ENCODE measurements around the gene HOXA4. TPM values are rescaled to one million over a fixed set of nuclear protein-coding genes. Genes with fewer than 3 reads are reported as not detected.

HOXA4 gene
- total and polyA plus RNA-seq, 2 experiments from 2014 or later, result 0.69 to 1.3 TPM

DNA sequence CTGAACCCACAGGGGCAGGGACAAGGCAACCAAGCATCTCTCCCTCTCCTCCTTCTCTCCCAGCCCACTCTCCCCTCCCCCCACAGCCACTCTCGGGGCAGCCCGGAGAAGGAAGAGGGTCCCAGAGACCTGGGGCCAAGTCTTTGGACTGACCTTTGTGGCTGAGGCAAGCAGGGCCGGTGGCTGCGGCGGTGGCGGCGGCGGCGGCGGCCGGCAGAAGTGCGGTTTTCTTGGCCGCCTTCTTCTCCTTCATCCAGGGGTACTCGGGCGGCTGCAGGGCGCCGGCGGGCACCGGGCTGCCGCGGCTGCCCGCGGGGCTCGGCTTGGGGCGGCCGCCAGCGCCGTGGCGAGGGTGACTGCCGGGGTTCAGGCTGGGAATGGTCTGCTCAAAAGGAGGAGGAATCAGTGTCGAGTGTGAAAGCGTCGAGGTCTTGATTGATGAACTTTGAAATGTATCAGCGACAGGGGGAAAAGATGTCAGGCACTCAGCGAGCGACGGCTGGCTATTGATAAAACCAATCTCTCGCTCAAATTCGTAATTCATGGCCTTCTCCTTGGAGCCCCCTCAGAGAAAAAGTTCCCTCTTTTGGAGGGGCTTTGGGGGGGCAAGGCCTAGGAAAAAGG, 28.5 kb downstream of the HOXA4 start:
- Histone ChIP-seq H3K4me2 (peak overlapping the region; percentile 60), H3K4me1 (ENCODE audit: insufficient read depth) (peaks cover 20% of the 10 kb centered on the region), H3K9me2 (replicated peaks; ENCODE audit: insufficient read depth) (no peaks in the 10 kb centered on the region), H3K27ac (no peak overlapping the region), H3K9me3 (ENCODE audit: low read depth) (no peaks in the 10 kb centered on the region), H4K20me1 (ENCODE audit: insufficient read depth, poor library complexity, severe bottlenecking) (peaks cover 4% of the 10 kb centered on the region), H3K27me3 (peaks cover 100% of the 10 kb centered on the region), H3K36me3 (replicated peaks; ENCODE audit: insufficient read depth, low read depth) (no peaks in the 10 kb centered on the region), H3K4me3 (no peak overlapping the region), H3K79me2 (peaks cover 16% of the 10 kb centered on the region), H2AFZ (no peak overlapping the region)
- no peak for DNase-seq (ENCODE audit: low spot score)
- TF ChIP-seq EZH2phosphoT487 (IDR thresholded peaks at IDR 0.05; ENCODE audit: low read depth, severe bottlenecking, unreplicated experiment) (peak; percentile 71), EZH2 (IDR thresholded peaks at IDR 0.05; ENCODE audit: borderline replicate concordance) (peak; percentile 76)
- TF ChIP-seq, protein P1, sequence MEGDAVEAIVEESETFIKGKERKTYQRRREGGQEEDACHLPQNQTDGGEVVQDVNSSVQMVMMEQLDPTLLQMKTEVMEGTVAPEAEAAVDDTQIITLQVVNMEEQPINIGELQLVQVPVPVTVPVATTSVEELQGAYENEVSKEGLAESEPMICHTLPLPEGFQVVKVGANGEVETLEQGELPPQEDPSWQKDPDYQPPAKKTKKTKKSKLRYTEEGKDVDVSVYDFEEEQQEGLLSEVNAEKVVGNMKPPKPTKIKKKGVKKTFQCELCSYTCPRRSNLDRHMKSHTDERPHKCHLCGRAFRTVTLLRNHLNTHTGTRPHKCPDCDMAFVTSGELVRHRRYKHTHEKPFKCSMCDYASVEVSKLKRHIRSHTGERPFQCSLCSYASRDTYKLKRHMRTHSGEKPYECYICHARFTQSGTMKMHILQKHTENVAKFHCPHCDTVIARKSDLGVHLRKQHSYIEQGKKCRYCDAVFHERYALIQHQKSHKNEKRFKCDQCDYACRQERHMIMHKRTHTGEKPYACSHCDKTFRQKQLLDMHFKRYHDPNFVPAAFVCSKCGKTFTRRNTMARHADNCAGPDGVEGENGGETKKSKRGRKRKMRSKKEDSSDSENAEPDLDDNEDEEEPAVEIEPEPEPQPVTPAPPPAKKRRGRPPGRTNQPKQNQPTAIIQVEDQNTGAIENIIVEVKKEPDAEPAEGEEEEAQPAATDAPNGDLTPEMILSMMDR (IDR thresholded peaks at IDR 0.05; ENCODE audit: poor library complexity), result no peak
- WGBS (ENCODE audit: low lambda C conversion rate, missing lambda C conversion rate), result 5% methylated on average over 38 of the region's 39 CpGs

DNA sequence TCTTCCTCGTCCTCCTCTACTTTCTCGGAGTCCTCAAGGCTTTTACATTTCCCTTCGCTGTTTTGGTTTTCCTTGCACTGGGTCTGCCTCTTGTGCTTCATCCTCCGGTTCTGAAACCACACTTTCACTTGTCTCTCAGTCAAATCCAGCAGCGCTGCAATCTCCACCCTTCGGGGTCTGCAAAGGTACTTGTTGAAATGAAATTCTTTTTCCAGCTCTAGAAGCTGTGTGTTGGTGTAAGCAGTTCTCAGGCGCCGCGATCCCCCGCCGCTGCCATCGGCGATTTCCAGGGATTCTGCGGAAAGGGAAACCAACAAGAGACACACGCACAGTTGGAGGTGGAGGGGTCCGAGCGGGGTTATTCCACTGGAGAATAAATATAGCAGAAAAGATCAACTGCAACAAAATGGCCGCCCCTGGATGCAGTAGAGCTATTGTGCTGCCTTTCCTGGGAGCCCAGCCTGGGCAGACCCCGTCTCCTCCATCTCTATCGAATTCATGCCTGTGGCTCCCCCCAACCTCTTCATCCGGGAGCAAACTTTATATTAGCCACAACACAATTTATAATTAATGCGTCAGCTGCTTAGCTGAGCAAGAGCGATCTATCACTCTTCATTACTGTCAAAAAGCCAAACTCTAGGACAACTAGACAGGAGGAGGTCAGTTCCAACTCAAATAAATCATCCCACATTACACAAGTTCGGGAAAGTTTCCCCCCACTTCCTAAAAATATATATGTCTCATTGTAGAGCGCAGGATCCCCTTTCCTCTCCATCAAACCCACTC, 29.2 kb downstream of the HOXA4 start:
- no peaks in the 10 kb centered on the region for H3K9me3 ChIP-seq (ENCODE audit: low read depth)
- 32% methylated on average over 25 of the region's 25 CpGs for WGBS (ENCODE audit: low lambda C conversion rate, missing lambda C conversion rate)
- TF ChIP-seq EZH2phosphoT487 (IDR thresholded peaks at IDR 0.05; ENCODE audit: low read depth, severe bottlenecking, unreplicated experiment) (peak; percentile 56), EZH2 (IDR thresholded peaks at IDR 0.05; ENCODE audit: borderline replicate concordance) (peak; percentile 23)
- TF ChIP-seq, protein P1 (IDR thresholded peaks at IDR 0.05; ENCODE audit: poor library complexity), result no peak
- H3K4me1 ChIP-seq (ENCODE audit: insufficient read depth), result peaks cover 18% of the 10 kb centered on the region
- H4K20me1 ChIP-seq (ENCODE audit: insufficient read depth, poor library complexity, severe bottlenecking), result peaks cover 4% of the 10 kb centered on the region
- H3K79me2 ChIP-seq, result peaks cover 13% of the 10 kb centered on the region
- no peak overlapping the region for H3K27ac ChIP-seq
- no peak for DNase-seq (ENCODE audit: low spot score)
- H3K36me3 ChIP-seq (replicated peaks; ENCODE audit: insufficient read depth, low read depth), result no peaks in the 10 kb centered on the region
- no peaks in the 10 kb centered on the region for H3K9me2 ChIP-seq (replicated peaks; ENCODE audit: insufficient read depth)
- H3K27me3 ChIP-seq, result peaks cover 100% of the 10 kb centered on the region
- H3K4me2 ChIP-seq, result peak overlapping the region; percentile 60
- peak overlapping the region; percentile 28 for H2AFZ ChIP-seq
- H3K4me3 ChIP-seq, result no peak overlapping the region

DNA sequence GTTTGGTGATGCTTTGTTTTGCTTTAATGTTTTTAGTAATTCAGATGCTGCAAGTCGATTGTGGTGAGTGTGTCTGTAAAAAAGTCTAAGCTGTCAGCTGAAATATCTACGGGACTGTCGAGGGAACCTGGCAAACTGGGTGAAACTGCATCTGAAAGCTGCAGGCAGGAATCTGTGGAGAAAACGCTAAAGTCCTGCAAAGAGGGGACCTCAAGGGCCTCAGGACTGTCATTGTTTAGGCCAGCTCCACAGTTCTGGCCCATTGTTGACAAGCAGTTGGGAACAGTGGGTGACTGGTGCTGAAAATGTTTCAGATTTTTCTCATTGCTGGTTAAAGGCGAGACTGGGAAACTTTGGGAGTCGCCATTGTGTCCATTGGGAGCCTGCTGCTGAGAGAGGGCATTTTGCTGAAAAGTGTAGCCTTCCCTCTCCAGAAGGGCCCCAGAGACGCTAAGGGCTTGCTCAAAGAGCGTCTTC, 29.8 kb downstream of the HOXA4 start:
- H2AFZ ChIP-seq, result no peak overlapping the region
- H3K27ac ChIP-seq, result no peak overlapping the region
- peaks cover 16% of the 10 kb centered on the region for H3K4me1 ChIP-seq (ENCODE audit: insufficient read depth)
- H3K9me2 ChIP-seq (replicated peaks; ENCODE audit: insufficient read depth), result no peaks in the 10 kb centered on the region
- peak overlapping the region; percentile 60 for H3K4me2 ChIP-seq
- TF ChIP-seq EZH2 (IDR thresholded peaks at IDR 0.05; ENCODE audit: borderline replicate concordance) (no peak), EZH2phosphoT487 (IDR thresholded peaks at IDR 0.05; ENCODE audit: low read depth, severe bottlenecking, unreplicated experiment) (no peak)
- TF ChIP-seq, protein P1 (IDR thresholded peaks at IDR 0.05; ENCODE audit: poor library complexity), result no peak
- peaks cover 98% of the 10 kb centered on the region for H3K27me3 ChIP-seq
- H3K9me3 ChIP-seq (ENCODE audit: low read depth), result no peaks in the 10 kb centered on the region
- no peaks in the 10 kb centered on the region for H3K36me3 ChIP-seq (replicated peaks; ENCODE audit: insufficient read depth, low read depth)
- no peak overlapping the region for H3K4me3 ChIP-seq
- H3K79me2 ChIP-seq, result peaks cover 13% of the 10 kb centered on the region
- H4K20me1 ChIP-seq (ENCODE audit: insufficient read depth, poor library complexity, severe bottlenecking), result peaks cover 4% of the 10 kb centered on the region
- no peak for DNase-seq (ENCODE audit: low spot score)
- WGBS (ENCODE audit: low lambda C conversion rate, missing lambda C conversion rate), result 49% methylated on average over 8 of the region's 8 CpGs
